Measurements from ENCODE around the gene TST. TPM values are rescaled to one million over a fixed set of nuclear protein-coding genes. Genes with fewer than 3 reads are reported as not detected.

Gene TST
- polyA plus RNA-seq, 3 donors, result 17.3 to 41.7 (median 34.5) TPM

DNA sequence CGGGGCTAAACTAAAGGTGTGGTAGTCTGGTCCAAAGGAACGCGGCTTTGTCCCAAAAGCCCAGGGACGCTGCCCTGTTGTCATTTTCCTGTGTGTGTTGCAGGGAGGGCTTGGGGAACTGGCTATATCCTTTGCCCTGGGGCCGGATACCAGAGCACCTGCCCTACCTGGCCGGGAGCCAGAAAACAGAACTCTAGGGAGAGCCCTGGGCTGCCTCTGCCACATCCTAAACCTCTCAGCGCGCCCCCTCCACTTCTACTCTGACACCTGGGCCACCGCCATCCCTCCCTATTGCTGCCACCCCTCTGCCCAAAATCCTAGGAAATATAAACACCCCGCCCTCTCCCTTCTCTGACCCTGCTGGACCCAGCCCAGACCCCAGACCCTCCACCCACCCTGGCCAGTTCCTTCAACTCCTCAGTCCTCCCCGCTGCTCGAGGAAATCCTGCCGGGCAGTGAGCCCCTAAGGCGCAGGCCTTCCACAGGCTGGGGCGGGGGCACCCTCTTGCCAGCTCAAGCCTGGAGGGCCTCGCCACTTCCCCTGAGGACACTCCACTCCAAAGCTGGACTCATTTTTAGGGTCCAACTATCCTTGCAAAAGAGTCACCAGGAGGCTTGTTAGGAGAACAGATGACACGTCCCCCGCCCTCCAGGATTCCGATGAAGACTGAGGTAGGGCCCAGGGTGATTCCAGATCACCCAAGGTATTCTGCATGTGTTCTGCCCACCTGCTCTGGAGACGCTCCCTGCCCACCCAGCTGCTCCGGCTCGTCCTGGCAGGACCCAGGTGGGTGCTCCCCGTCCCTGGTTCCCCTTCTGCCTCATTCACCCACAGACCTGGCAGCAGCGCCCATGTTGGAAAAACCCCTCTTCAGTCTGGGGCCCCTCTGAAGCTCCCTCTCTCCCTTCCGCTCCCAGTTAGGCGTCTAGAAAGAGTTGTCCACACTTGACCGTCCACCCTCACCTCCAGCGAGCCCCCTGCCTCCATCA lies 44.5 kb upstream of the TST start:
- H3K27ac Mint-ChIP-seq, result no peak overlapping the region
- H3K27me3 ChIP-seq (ENCODE audit: control insufficient read depth in 2 of 2, insufficient read depth in 2 of 2, low read length in 2 of 2), result peaks cover 7 to 13% of the 10 kb centered on the region in 2 donors
- intact Hi-C loops (cut with micrococcal nuclease), result no loop called here
- H3K27me3 Mint-ChIP-seq (ENCODE audit: low read depth in 3 of 3), result peaks cover 11 to 21% (median 21%) of the 10 kb centered on the region in 3 donors
- H3K4me3 ChIP-seq (replicated peaks in 1 of 3; ENCODE audit: low read depth in 2 of 3, low read length in 3 of 3), result no peak overlapping the region
- no peak overlapping the region for H3K9ac ChIP-seq (ENCODE audit: insufficient read depth, low read length, poor library complexity, severe bottlenecking)
- no peak for DNase-seq
- no peak overlapping the region for H3K27ac ChIP-seq (ENCODE audit: low read depth in 1 of 2, low read length in 2 of 2)
- no peak overlapping the region for H3K4me2 ChIP-seq (replicated peaks; ENCODE audit: extremely low read depth, low read length, poor library complexity, severe bottlenecking)
- no peaks in the 10 kb centered on the region for H3K4me1 ChIP-seq (ENCODE audit: control insufficient read depth in 1 of 2, insufficient read depth in 2 of 2, low read length in 2 of 2)
- WGBS (ENCODE audit: insufficient coverage), result 88% methylated on average over 24 of the region's 28 CpGs
- H3K79me2 ChIP-seq (ENCODE audit: insufficient read depth, low read length), result no peaks in the 10 kb centered on the region
- no peak overlapping the region for H2AFZ ChIP-seq (ENCODE audit: insufficient read depth, low read depth, low read length, poor library complexity, severe bottlenecking)
- peaks cover 7 to 20% of the 10 kb centered on the region in 2 donors for H3K36me3 Mint-ChIP-seq
- no peaks in the 10 kb centered on the region for H4K20me1 ChIP-seq (ENCODE audit: insufficient read depth, low read length)
- peaks cover 0 to 3% (median 0%) of the 10 kb centered on the region in 7 donors for H3K9me3 Mint-ChIP-seq
- H3K9me3 ChIP-seq (replicated peaks in 1 of 2; ENCODE audit: control insufficient read depth in 1 of 2, insufficient read depth in 1 of 2, low read length in 2 of 2), result no peaks in the 10 kb centered on the region
- peaks cover 10 to 13% of the 10 kb centered on the region in 2 donors for H3K36me3 ChIP-seq (replicated peaks in 1 of 2; ENCODE audit: control insufficient read depth in 1 of 2, insufficient read depth in 2 of 2, low read length in 2 of 2)
- no peak overlapping the region for H3K4me3 Mint-ChIP-seq
- TF ChIP-seq, protein P1, sequence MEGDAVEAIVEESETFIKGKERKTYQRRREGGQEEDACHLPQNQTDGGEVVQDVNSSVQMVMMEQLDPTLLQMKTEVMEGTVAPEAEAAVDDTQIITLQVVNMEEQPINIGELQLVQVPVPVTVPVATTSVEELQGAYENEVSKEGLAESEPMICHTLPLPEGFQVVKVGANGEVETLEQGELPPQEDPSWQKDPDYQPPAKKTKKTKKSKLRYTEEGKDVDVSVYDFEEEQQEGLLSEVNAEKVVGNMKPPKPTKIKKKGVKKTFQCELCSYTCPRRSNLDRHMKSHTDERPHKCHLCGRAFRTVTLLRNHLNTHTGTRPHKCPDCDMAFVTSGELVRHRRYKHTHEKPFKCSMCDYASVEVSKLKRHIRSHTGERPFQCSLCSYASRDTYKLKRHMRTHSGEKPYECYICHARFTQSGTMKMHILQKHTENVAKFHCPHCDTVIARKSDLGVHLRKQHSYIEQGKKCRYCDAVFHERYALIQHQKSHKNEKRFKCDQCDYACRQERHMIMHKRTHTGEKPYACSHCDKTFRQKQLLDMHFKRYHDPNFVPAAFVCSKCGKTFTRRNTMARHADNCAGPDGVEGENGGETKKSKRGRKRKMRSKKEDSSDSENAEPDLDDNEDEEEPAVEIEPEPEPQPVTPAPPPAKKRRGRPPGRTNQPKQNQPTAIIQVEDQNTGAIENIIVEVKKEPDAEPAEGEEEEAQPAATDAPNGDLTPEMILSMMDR (IDR thresholded peaks at IDR 0.05), result no peak
- no peaks in the 10 kb centered on the region for H3K4me1 Mint-ChIP-seq

DNA sequence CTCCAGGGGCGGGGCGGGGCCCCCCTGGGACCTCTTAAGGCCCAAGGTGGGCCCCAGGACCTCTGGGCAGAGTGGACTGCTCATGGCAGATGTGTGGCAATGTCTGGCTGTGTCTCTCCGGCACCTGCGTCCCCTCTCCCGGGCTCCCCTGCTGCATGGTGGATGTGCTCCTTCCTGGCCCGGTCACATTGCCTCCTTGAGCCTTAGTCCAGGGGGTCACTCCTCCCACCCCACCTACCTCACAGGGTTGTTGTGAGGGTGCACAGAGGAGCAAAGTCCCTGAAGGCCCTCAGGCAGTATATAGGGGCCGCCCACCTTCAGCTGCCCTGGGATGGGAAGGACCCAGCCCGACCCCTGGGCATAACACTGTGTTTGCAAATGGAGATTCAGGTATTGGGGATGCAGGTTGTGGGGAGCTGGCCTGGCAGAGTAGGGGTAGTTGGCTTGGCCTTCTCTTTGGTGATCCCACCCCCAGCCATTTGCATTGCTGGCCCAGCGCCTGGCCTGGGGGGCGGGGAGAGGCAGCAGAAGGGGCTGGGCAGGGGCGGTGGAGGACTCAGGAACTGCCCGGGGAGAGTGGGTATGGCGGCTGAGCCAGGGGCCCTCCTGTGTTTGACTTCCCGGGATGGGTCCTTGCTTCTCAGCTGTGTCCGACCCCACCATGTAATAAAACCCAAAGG lies 43.6 kb upstream of the TST start:
- DNase-seq, result no peak
- intact Hi-C loops (cut with micrococcal nuclease), result no loop called here
- H3K27me3 ChIP-seq (ENCODE audit: control insufficient read depth in 2 of 2, insufficient read depth in 2 of 2, low read length in 2 of 2), result peaks cover 0 to 4% of the 10 kb centered on the region in 2 donors
- no peaks in the 10 kb centered on the region for H3K4me1 ChIP-seq (ENCODE audit: control insufficient read depth in 1 of 2, insufficient read depth in 2 of 2, low read length in 2 of 2)
- H3K36me3 Mint-ChIP-seq, result peaks cover 9 to 22% of the 10 kb centered on the region in 2 donors
- no peaks in the 10 kb centered on the region for H4K20me1 ChIP-seq (ENCODE audit: insufficient read depth, low read length)
- H3K9ac ChIP-seq (ENCODE audit: insufficient read depth, low read length, poor library complexity, severe bottlenecking), result no peak overlapping the region
- no peaks in the 10 kb centered on the region for H3K4me1 Mint-ChIP-seq
- TF ChIP-seq, protein P1 (IDR thresholded peaks at IDR 0.05), result no peak
- peaks cover 4 to 13% (median 12%) of the 10 kb centered on the region in 3 donors for H3K27me3 Mint-ChIP-seq (ENCODE audit: low read depth in 3 of 3)
- H3K27ac ChIP-seq (ENCODE audit: low read depth in 1 of 2, low read length in 2 of 2), result no peak overlapping the region
- H3K9me3 Mint-ChIP-seq, result peaks cover 0 to 3% (median 0%) of the 10 kb centered on the region in 7 donors
- H3K36me3 ChIP-seq (replicated peaks in 1 of 2; ENCODE audit: control insufficient read depth in 1 of 2, insufficient read depth in 2 of 2, low read length in 2 of 2), result peaks cover 10 to 22% of the 10 kb centered on the region in 2 donors
- WGBS (ENCODE audit: insufficient coverage), result 97% methylated on average over 8 of the region's 15 CpGs
- H3K9me3 ChIP-seq (replicated peaks in 1 of 2; ENCODE audit: control insufficient read depth in 1 of 2, insufficient read depth in 1 of 2, low read length in 2 of 2), result no peaks in the 10 kb centered on the region
- H2AFZ ChIP-seq (ENCODE audit: insufficient read depth, low read depth, low read length, poor library complexity, severe bottlenecking), result no peak overlapping the region
- H3K4me2 ChIP-seq (replicated peaks; ENCODE audit: extremely low read depth, low read length, poor library complexity, severe bottlenecking), result no peak overlapping the region
- H3K4me3 Mint-ChIP-seq, result no peak overlapping the region
- H3K27ac Mint-ChIP-seq, result peak overlapping the region in 1 of 7 donors; percentile 31
- no peaks in the 10 kb centered on the region for H3K79me2 ChIP-seq (ENCODE audit: insufficient read depth, low read length)
- no peak overlapping the region for H3K4me3 ChIP-seq (replicated peaks in 1 of 3; ENCODE audit: low read depth in 2 of 3, low read length in 3 of 3)

Measured in CD14-positive monocyte (primary cell).